ENCODE measurements around the gene DDX3X.

DDX3X gene

DNA sequence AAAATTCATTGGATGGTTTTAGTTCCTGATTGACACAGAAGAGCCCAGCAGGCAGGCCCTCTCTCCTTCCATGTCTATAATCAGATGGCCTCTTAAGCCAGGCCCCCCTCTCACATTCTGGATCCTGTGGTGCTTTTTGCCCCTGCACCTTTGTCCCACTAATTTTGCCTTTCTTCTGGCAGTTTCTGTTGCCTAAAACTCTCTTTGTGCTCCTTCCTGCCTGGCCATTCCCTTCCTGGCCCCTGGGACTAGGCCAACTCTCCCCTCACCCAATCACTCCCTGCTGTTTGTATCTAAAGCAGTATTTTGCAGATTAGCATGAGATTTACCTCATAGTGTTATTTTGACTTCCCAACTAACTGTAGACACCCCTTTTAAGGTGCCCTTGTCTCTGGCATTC, 42.7 kb upstream of the DDX3X start:
- no peak for TF ChIP-seq POLR2AphosphoS5 (IDR thresholded peaks at IDR 0.05; ENCODE audit: low read depth)
- no peak for TF ChIP-seq SPI1 (IDR thresholded peaks at IDR 0.05; ENCODE audit: borderline replicate concordance, low read depth)
- TF ChIP-seq, protein P1, sequence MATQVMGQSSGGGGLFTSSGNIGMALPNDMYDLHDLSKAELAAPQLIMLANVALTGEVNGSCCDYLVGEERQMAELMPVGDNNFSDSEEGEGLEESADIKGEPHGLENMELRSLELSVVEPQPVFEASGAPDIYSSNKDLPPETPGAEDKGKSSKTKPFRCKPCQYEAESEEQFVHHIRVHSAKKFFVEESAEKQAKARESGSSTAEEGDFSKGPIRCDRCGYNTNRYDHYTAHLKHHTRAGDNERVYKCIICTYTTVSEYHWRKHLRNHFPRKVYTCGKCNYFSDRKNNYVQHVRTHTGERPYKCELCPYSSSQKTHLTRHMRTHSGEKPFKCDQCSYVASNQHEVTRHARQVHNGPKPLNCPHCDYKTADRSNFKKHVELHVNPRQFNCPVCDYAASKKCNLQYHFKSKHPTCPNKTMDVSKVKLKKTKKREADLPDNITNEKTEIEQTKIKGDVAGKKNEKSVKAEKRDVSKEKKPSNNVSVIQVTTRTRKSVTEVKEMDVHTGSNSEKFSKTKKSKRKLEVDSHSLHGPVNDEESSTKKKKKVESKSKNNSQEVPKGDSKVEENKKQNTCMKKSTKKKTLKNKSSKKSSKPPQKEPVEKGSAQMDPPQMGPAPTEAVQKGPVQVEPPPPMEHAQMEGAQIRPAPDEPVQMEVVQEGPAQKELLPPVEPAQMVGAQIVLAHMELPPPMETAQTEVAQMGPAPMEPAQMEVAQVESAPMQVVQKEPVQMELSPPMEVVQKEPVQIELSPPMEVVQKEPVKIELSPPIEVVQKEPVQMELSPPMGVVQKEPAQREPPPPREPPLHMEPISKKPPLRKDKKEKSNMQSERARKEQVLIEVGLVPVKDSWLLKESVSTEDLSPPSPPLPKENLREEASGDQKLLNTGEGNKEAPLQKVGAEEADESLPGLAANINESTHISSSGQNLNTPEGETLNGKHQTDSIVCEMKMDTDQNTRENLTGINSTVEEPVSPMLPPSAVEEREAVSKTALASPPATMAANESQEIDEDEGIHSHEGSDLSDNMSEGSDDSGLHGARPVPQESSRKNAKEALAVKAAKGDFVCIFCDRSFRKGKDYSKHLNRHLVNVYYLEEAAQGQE (IDR thresholded peaks at IDR 0.05; ENCODE audit: insufficient replicate concordance, low read depth), result no peak
- no peak for TF ChIP-seq GABPA (IDR thresholded peaks at IDR 0.05; ENCODE audit: low read depth)
- TF ChIP-seq, protein P2, sequence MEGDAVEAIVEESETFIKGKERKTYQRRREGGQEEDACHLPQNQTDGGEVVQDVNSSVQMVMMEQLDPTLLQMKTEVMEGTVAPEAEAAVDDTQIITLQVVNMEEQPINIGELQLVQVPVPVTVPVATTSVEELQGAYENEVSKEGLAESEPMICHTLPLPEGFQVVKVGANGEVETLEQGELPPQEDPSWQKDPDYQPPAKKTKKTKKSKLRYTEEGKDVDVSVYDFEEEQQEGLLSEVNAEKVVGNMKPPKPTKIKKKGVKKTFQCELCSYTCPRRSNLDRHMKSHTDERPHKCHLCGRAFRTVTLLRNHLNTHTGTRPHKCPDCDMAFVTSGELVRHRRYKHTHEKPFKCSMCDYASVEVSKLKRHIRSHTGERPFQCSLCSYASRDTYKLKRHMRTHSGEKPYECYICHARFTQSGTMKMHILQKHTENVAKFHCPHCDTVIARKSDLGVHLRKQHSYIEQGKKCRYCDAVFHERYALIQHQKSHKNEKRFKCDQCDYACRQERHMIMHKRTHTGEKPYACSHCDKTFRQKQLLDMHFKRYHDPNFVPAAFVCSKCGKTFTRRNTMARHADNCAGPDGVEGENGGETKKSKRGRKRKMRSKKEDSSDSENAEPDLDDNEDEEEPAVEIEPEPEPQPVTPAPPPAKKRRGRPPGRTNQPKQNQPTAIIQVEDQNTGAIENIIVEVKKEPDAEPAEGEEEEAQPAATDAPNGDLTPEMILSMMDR (IDR thresholded peaks at IDR 0.05; ENCODE audit: insufficient read depth, low read length), result no peak
- DNase-seq (ENCODE audit: low read depth in 1 of 2, low spot score in 1 of 2), result no peak
- Histone ChIP-seq H3K27ac (replicated peaks) (no peak overlapping the region), H3K27me3 (ENCODE audit: insufficient read depth, poor library complexity, severe bottlenecking) (no peaks in the 10 kb centered on the region), H3K4me3 (replicated peaks; ENCODE audit: insufficient read depth, low read length) (no peak overlapping the region)

DNA sequence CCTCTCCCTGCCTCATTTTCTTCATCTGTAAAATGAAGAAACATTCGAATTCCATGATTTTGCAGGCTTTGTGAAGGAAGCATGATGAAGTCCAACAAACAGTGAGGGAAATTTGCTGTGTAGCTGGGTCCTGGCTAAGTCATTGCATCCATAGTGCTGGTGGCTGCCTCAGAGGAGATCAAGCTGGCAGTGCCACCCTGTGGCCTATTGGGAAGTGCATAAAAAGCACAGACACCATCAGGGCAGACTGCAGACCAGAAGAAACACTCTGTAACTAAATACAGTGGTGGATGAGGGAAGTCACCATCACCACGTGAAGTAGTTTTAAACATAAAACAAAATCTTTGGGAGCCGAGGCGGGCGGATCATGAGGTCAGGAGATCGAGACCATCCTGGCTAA, 40.7 kb upstream of the DDX3X start:
- peak in 1 of 2 experiments; percentile 38 for DNase-seq (ENCODE audit: low read depth in 1 of 2, low spot score in 1 of 2)
- no peak overlapping the region for H3K27ac ChIP-seq (replicated peaks)
- no peak overlapping the region for H3K4me3 ChIP-seq (replicated peaks; ENCODE audit: insufficient read depth, low read length)
- TF ChIP-seq SPI1 (IDR thresholded peaks at IDR 0.05; ENCODE audit: borderline replicate concordance, low read depth) (no peak), GABPA (IDR thresholded peaks at IDR 0.05; ENCODE audit: low read depth) (no peak)
- TF ChIP-seq, protein P2 (IDR thresholded peaks at IDR 0.05; ENCODE audit: insufficient read depth, low read length), result no peak
- TF ChIP-seq, protein P1 (IDR thresholded peaks at IDR 0.05; ENCODE audit: insufficient replicate concordance, low read depth), result no peak
- no peaks in the 10 kb centered on the region for H3K27me3 ChIP-seq (ENCODE audit: insufficient read depth, poor library complexity, severe bottlenecking)

DNA sequence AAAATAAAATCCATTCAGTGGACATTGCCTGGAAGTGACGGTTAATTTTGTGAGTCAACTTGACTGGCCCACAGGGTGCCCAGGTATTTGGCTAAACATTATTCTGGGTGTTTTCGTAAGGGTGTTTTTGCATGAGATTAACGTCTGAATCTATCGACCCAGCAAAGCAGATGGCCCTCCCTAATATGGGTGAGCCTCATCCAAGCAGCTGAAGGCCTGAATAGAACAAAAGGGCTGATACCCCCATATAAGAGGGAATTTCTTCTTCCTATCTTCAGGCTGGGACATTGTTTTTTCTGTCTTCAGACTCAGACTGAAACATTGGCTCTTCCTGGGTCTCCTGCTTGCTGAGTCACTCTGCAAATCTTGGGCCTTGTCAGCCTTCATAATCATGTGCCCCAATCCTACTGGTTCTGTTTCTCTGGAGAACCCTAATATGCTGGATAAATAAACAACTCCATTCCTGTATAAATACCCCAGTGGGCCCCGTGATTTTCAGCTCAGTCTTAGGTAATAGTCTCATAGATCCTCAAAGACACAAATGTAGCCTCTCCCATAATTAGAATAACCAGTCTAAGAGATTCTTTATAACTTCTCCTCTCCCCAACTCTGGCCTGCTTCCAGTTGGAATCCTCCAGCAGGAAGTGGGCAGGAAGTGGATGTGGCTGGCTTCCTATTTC, 33.1 kb upstream of the DDX3X start:
- TF ChIP-seq POLR2AphosphoS5 (IDR thresholded peaks at IDR 0.05; ENCODE audit: low read depth) (no peak), SPI1 (IDR thresholded peaks at IDR 0.05; ENCODE audit: borderline replicate concordance, low read depth) (no peak), GABPA (IDR thresholded peaks at IDR 0.05; ENCODE audit: low read depth) (no peak)
- TF ChIP-seq, protein P1 (IDR thresholded peaks at IDR 0.05; ENCODE audit: insufficient replicate concordance, low read depth), result no peak
- TF ChIP-seq, protein P2 (IDR thresholded peaks at IDR 0.05; ENCODE audit: insufficient read depth, low read length), result no peak
- Histone ChIP-seq H3K27ac (replicated peaks) (no peak overlapping the region), H3K27me3 (ENCODE audit: insufficient read depth, poor library complexity, severe bottlenecking) (no peaks in the 10 kb centered on the region), H3K4me3 (replicated peaks; ENCODE audit: insufficient read depth, low read length) (no peak overlapping the region)
- no peak for DNase-seq (ENCODE audit: low read depth in 1 of 2, low spot score in 1 of 2)

Data from HL-60 (cell line).